ENCODE data around the gene GNB1L. TPM values are rescaled to one million over a fixed set of nuclear protein-coding genes. Genes with fewer than 3 reads are reported as not detected.

The GNB1L gene
- total and polyA plus RNA-seq, 2 of the 13 experiments (the other 11 are each of a cell fraction or from before 2014, with no cell fraction given), result 2.5 to 7.4 TPM

DNA sequence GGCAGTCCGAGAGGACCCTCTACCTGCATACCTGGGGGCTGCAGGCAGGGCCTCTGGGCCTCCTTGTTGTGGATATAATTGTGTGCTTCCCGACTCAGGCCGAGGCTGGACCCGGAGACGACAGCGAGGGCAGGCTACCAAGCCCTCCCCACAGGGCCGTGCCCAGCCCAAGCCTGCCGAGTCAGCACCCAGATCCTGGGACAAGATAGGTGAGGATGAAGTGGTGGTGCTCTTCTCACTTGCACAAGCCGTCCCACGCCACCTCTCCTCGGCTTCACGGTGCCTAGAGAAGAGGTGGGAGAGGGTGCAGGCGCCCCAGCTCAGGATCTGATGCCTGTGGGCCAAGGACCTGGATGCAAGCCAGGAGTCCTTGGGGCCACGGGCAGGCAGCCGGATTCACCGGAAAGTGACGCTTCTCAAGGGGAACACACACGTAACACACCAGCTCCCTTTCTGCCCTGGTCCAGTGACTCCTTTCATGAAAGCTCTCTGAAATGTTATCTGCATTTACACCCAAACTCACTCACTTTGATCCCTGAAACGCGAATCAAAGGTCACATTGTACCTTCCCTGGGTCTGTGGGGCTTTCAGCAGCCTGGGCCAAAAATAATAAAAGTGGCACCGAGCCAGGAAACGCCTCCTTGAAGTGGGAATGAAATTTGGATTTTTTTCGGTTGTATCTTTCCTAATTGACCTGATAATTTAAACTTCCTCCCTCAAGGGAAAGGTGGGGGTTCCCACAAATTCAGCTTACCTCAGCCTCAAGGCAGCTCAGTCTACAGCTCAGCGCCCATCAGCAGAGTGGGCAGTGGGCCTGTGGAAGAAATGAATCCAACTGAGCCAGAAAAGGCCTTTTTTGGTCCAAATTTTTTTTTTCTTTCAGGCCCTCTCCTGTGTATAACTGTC, 1.1 kb upstream of the GNB1L start (continued):
- TF ChIP-seq CSRNP1 (CRISPR knock-in tag; IDR thresholded peaks at IDR 0.05), result 0 out of 2 replicates have a peak, but pooled peaks have one; percentile 56
- TF ChIP-seq NAIF1 (CRISPR knock-in tag; IDR thresholded peaks at IDR 0.05; ENCODE audit: borderline replicate concordance), result peak; percentile 92
- TF ChIP-seq, protein P1, sequence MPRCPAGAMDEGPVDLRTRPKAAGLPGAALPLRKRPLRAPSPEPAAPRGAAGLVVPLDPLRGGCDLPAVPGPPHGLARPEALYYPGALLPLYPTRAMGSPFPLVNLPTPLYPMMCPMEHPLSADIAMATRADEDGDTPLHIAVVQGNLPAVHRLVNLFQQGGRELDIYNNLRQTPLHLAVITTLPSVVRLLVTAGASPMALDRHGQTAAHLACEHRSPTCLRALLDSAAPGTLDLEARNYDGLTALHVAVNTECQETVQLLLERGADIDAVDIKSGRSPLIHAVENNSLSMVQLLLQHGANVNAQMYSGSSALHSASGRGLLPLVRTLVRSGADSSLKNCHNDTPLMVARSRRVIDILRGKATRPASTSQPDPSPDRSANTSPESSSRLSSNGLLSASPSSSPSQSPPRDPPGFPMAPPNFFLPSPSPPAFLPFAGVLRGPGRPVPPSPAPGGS (CRISPR knock-in tag; IDR thresholded peaks at IDR 0.05), result 0 out of 2 replicates have a peak, but pooled peaks have one; percentile 31
- TF ChIP-seq NCOA2 (CRISPR knock-in tag; IDR thresholded peaks at IDR 0.05), result peak; percentile 50; the same call in 1 of the 2 replicates
- no peak for TF ChIP-seq SOX13 (IDR thresholded peaks at IDR 0.05)
- TF ChIP-seq SOX13 (CRISPR knock-in tag; conservative IDR thresholded peaks at IDR 0.05 in 1 of 2, IDR thresholded peaks at IDR 0.05 in 1 of 2), result peak in 1 of 2 experiments; percentile 82; a peak in 2 of 4 replicates
- peak; percentile 75 for TF ChIP-seq MED1 (CRISPR knock-in tag; IDR thresholded peaks at IDR 0.05)
- TF ChIP-seq, protein P2, sequence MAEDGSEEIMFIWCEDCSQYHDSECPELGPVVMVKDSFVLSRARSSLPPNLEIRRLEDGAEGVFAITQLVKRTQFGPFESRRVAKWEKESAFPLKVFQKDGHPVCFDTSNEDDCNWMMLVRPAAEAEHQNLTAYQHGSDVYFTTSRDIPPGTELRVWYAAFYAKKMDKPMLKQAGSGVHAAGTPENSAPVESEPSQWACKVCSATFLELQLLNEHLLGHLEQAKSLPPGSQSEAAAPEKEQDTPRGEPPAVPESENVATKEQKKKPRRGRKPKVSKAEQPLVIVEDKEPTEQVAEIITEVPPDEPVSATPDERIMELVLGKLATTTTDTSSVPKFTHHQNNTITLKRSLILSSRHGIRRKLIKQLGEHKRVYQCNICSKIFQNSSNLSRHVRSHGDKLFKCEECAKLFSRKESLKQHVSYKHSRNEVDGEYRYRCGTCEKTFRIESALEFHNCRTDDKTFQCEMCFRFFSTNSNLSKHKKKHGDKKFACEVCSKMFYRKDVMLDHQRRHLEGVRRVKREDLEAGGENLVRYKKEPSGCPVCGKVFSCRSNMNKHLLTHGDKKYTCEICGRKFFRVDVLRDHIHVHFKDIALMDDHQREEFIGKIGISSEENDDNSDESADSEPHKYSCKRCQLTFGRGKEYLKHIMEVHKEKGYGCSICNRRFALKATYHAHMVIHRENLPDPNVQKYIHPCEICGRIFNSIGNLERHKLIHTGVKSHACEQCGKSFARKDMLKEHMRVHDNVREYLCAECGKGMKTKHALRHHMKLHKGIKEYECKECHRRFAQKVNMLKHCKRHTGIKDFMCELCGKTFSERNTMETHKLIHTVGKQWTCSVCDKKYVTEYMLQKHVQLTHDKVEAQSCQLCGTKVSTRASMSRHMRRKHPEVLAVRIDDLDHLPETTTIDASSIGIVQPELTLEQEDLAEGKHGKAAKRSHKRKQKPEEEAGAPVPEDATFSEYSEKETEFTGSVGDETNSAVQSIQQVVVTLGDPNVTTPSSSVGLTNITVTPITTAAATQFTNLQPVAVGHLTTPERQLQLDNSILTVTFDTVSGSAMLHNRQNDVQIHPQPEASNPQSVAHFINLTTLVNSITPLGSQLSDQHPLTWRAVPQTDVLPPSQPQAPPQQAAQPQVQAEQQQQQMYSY (CRISPR knock-in tag; IDR thresholded peaks at IDR 0.05), result 0 out of 2 replicates have a peak, but pooled peaks have one; percentile 25
- peak; percentile 18 for TF ChIP-seq RBM22 (optimal IDR thresholded peaks at IDR 0.05; ENCODE audit: low read length)
- TF ChIP-seq TEAD3 (CRISPR knock-in tag; optimal IDR thresholded peaks at IDR 0.05; ENCODE audit: borderline replicate concordance), result peak; percentile 63
- TF ChIP-seq, protein P3, sequence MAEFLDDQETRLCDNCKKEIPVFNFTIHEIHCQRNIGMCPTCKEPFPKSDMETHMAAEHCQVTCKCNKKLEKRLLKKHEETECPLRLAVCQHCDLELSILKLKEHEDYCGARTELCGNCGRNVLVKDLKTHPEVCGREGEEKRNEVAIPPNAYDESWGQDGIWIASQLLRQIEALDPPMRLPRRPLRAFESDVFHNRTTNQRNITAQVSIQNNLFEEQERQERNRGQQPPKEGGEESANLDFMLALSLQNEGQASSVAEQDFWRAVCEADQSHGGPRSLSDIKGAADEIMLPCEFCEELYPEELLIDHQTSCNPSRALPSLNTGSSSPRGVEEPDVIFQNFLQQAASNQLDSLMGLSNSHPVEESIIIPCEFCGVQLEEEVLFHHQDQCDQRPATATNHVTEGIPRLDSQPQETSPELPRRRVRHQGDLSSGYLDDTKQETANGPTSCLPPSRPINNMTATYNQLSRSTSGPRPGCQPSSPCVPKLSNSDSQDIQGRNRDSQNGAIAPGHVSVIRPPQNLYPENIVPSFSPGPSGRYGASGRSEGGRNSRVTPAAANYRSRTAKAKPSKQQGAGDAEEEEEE (CRISPR knock-in tag; IDR thresholded peaks at IDR 0.05; ENCODE audit: borderline replicate concordance), result peak; percentile 82; the same call in 1 of the 2 replicates
- peak; percentile 43; the same call in 1 of the 2 replicates for TF ChIP-seq ARID2 (CRISPR knock-in tag; IDR thresholded peaks at IDR 0.05; ENCODE audit: borderline replicate concordance)
- TF ChIP-seq HNF4G (IDR thresholded peaks at IDR 0.05; ENCODE audit: borderline replicate concordance, low read depth, low read length), result peak; percentile 83
- no peak for TF ChIP-seq HNF4G (CRISPR knock-in tag; IDR thresholded peaks at IDR 0.05; ENCODE audit: borderline replicate concordance, low read depth)
- 0 out of 2 replicates have a peak, but pooled peaks have one; percentile 17 for TF ChIP-seq FOXA3 (CRISPR knock-in tag; IDR thresholded peaks at IDR 0.05)
- TF ChIP-seq BRF2 (CRISPR knock-in tag; IDR thresholded peaks at IDR 0.05), result peak; percentile 55; the same call in 1 of the 2 replicates
- TF ChIP-seq ZNF430 (CRISPR knock-in tag; IDR thresholded peaks at IDR 0.05), result peak; percentile 25; the same call in 1 of the 2 replicates
- TF ChIP-seq TARDBP (CRISPR knock-in tag; IDR thresholded peaks at IDR 0.05), result peak; percentile 85; the same call in 1 of the 2 replicates

All from HepG2 (cell line).